HG02642 (cell line): ENCODE data around the gene INSRR.

Experiments used
- ATAC-seq: cut with Tn5 transposase; IDR thresholded peaks from one replicate; pipeline ENCODE4 v1.9.1; 2021; ENCODE audit warnings: mild to moderate bottlenecking; ENCODE audit not compliant: unreplicated experiment, poor library complexity

The INSRR gene

DNA sequence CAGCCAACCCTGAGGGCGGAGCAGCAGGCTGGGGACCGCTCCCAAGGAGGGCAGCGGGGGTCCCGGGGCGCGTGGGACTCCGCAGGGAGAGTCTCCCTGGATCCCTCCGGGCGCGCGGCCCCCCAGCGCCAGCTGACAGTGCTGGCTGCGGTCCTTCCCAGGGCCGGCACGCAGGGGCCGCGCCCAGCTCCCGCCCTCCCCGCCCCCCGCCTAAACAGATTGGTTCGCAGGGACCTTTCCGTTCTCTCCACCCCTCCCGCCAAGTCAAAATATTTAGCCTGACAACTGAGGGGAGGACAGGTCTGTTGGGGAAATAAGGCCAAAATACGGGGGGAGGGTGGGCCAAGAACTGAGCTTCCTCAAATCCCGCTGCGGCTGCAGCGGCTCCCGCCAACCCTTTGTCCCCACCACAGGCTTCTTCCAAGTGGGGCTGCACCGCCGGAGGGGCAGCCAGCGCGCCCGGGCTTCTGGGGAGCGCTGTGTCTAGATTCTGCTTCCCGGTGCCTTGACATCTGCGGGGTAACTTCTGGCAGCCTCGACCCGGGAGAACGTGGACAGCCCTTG lies at the start of gene INSRR:
TSS of gene INSRR (minus strand) at position 159 of the 564 bp plus-strand sequence. CDS start 496 bp downstream, outside the sequence.
- ATAC-seq: no peak

DNA sequence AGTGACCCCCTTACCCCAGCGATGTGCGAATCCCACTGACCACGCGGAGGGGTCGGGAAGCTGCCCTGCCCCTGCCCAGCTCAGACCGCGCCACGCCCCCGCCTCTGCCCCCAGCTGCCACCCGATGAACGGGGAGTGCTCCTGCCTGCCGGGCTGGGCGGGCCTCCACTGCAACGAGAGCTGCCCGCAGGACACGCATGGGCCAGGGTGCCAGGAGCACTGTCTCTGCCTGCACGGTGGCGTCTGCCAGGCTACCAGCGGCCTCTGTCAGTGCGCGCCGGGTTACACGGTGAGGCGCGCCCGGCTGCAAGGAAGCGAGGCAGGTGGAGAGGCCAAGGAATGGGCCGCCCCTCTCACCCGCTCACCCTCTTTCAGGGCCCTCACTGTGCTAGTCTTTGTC lies 49.6 kb upstream of the INSRR start:
- no peak for ATAC-seq

DNA sequence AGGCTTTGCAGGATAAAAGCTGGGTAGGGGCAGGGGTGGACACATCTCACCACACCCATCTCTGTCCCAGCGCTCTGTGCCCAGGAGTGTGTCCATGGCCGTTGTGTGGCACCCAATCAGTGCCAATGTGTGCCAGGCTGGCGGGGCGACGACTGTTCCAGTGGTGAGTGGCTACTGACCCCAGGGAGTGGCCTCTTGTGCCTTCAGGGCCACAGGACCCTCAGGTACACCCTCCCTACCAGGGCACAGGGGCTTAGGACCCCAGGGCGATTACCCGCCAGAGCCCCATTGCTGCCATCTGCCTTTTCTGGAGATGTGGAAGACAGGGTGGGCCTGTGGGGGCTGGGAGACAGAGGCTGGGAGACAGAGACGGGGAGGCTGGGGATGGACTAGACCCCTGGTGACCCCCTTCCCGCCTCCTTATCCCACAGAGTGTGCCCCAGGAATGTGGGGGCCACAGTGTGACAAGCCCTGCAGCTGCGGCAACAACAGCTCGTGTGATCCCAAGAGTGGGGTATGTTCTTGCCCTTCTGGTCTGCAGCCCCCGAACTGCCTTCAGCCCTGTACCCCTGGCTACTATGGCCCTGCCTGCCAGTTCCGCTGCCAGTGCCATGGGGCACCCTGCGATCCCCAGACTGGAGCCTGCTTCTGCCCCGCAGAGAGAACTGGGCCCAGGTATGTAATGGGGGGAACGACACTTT lies 47.4 kb upstream of the INSRR start:
- ATAC-seq: no peak

DNA sequence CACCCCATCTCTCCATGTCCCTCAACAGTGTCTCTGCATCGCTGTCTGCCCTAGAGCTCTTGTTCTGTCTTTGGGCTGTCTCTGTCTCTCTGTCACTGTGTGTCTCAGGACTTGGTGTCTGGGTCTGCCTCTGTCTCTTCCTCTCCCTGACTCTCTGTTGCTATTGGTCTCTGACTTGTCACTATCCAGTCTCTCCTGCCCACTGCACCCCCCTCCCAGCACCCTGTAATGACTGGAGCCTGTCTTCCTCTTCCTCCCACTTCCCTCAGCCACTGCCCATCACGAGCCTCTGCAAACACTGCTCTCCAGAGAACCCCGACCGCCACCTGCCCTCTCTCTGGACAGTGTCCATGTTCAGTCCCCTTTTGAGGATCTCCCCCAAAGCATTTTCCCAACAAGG lies 46.7 kb upstream of the INSRR start:
- no peak for ATAC-seq

DNA sequence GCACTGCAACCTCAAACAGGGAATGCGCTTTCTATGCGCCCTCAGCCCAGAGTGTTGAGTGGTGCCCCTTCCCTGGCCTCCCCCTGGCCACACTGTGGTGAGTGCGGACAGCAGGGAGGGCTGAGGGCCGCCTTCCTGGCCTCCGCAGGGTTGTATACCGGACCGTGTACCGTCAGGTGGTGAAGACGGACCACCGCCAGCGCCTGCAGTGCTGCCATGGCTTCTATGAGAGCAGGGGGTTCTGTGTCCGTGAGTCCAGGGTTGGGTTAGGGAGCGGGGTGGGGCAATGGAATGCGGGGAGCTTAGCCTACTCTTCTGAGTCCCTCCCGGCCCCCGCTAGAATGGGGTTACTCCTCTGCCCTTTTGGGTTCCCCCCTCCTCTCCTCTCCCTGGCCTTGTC lies 46.3 kb upstream of the INSRR start:
- no peak for ATAC-seq

DNA sequence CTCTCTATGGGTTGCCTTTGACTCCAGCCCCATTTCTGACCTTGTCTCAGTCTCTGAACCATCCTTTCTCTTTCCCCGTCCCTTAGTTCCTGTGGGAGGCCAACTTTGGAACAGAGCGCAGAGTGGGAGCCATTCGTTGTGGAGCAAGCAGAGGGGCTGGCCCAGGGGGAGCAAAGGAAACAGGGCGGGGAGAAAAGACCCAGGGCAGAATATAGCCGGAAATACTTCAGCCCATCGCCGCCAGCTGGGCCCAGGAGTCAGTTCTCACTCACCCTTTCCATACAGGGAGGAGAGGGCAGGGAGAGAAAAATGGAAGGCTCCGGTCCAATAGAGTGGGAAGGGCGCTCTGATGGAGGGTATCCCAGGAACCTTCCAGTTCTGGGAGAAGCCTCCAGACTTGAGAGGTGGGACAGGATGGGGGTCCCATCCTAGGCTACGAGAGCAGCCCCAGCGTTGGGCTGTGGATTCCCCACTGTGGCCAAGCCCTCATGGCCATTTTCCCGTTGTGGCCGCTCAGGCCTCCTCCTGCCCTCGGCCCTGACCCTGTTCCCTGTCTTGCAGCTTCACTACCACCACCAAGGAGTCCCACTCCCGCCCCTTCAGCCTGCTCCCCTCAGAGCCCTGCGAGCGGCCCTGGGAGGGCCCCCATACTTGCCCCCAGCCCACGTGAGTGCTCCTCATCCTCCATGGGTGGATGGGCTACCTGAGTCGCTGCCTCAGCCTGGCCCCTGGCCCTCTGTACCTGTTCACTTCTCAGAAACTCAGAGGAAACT lies 45.5 kb upstream of the INSRR start:
- ATAC-seq: no peak

DNA sequence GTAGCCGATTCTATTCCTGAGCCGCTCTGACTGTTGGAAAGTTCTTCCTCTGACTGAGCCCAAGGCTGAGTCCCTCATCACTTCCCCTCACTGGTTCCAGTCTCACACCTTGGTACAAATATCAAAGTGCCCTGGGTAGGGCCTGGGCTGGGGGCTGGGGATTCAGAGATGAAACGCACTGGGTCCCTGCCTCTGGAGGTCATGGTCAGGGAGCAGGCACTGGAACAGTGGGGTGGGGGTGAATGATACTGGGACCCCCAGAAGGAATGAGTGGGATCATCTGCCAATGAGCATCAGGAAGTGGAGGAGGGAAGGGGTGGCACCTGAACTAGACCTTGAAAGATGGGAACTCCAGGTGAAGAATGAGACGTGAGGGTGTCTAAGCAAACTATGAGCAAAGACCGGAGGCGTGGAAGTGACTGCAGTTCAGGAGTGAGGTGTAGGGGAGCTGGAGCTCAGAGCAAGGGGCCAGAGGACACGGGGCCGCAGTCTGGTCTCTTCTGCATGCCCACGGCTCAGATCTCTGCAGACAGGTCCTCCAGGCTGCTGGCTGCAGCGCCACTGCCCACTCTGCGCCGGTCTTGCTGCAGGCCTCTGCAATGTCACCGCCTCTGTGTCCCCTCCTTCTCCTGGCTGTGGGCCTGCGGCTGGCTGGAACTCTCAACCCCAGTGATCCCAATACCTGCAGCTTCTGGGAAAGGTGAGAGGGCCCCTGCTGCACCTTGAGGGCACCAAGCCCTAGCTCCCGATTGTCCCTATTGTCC lies 44.6 kb upstream of the INSRR start:
- ATAC-seq: no peak

DNA sequence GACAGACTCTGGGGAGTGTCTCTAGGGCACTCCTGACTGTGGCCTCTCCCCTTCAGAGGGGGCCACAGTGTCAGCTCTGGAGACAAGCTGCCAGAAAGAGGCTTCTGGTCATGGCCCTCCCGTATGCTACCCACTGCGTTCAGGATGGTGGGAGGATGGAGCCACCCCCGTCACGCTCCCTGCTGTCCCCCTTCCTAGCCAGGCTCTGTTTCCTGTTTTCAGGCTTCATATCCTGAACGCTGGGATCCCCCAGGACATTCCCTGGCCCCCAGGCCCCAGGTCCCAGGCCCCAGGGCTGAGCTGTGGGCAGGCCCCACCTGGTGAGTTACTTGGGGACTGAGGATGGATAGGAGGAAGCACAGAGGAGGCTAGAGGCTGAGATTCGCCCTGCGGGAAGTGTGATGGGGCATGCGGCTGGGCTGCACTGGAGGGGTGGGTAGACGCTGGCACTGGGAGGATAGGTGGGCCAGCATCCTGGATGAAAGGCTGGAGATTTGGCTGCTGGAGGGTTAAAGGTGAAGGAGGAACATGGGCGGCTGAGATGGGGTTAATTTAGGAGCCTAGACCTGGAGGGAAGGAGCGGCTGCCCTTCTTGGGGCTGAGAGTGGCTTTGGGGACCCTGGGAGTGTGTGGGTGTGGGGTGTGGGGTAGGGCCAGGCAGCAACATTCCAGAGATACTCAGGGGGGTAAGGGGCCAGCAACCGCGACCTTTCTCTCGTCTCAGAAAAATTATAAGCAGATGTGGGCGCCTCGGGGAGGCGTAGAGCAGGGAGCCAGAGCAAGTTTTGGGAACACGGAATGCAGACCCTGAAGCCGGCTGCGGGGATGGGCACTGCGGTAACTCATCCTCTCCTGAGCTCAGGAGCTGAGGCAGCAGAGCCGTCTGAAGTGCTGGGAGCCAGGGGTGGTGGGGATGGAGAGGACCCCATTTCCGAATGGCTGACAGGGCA lies 43.3 kb upstream of the INSRR start:
- no peak for ATAC-seq

DNA sequence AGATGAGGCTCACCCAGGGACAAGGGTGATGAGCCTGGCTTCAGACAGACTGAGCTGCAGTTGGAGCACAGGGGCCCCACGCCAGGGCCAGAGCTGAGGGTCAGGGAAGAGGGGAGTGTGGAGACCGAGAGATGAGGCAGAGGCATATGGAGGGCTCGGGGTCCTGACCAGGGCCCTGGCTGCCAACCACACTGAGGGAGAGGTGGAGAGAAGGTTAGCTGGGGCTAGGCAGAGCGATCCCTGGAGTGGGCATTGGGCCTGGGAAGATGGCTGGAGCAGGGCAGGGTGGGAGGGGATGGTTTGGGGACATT lies 42.6 kb upstream of the INSRR start:
- no peak for ATAC-seq

DNA sequence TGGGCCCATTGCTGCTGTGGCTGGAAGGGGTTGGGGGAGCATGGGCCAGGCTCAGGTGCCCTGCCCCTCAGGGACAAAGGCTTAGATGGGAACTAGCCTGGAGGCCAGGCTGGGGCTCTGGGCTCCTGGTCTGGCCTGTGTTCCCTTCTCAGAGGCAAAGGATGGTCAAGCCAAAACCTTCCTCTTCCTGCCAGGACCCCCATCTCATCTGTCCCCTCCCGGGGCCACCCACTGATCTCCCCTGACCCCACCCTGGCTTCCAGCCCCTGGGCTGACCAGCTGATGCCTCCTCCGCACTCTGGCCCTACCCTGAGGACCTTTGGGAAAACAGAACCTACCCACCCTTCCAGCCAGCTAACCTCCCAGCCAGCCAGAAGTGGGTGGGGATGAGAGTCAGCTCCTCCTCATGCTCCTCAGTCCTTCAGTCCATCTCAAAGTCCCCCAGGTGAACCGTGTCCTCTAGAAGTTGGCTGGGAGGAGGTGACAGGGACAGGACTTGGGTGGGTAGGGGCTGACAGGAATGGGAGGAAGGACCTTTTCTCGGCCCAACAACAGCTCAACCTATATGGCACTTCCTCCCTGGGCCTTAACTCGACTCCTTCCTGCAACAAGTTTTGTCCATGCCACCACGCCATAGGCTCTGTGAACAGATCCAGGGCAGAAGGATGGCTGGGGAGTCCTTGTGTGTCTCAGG lies 42.1 kb upstream of the INSRR start:
- ATAC-seq: no peak

DNA sequence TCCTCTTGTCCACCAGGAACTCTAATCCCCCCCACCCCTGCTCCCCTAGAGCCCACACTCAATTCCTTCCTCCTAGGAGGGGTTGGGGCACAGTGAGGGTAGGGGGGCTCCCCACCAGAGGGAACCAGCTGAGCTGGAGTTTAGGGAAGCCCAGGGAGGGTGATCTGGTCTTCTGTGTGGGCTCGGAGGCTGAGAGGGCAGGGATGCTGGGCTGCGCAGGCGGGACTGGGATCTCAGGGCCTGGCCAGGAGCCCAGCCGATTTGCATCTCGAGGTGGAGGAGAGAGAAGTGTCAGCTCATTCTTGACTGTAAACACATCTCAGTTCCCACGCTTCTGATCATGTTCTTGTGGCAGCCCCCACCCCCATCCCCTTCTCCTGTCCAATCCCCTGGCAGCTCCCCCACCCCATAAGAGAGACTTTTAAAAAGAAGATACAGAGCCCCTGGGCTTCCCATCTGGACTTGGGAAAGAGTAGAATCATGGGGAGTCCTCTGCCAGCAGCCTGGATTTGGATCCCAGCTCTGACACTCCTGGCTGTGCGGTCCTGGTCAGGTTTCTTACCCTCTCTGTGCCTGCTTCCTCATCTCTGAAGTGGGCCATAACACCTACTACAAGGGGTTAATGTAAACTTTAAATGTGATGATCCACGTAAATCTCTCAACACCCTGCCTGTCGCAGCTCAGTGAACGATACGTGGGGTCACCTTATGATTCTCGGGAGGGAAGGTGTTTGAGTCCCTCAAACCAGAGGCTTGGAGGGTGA lies 41.2 kb upstream of the INSRR start:
- no peak for ATAC-seq

DNA sequence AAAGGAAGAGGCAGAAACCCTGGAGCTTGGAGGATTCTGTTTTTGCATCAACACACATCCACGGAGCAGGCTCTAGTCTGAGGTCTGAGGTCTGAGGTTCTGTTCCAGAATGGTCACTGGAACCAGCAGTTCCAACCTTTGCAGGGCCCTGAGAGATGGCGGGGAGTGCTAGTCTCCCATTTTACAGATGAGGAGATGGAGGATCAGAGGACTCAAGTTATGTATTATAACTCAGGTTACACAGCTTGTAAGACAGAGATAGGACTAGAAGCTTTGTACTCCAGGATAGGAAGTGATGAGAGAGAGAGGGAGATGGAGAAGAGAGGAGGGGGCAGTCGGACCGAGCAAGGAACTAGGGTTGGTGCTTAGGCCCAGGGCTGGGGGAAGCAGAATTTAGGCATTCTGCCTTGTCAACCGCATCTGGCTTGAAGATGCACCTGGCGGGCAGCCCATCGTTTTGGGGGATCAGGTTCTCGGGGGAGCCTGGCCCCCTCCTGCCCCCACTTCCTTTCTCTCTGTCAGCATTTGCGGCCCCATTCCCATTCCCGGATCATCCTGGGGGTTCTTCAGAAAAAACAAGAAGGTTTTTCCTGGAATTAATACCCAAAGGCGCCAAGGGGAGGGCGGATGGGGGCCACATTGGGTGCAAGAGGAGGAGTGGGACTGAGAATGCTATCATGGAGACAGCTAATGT lies 40.2 kb upstream of the INSRR start:
- ATAC-seq: no peak

DNA sequence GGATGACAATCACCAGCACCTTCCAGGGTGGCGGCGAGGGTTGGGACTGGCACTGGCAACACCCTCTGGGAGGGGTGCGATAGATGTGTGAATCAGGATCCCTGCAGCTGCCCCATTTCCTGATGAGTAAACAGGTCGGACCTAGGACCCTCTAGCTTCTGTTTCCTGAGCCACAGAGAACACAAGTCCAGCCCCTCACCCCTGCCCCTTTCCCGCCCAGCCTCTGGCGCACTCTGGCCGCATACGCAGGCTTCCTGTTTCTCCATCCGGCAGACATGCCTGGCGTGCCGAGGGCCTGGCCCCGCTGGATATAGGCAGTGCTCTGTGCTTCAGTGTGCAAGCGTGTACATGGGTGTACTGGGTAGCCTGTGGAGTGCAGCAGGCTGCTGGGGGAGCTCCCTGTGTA lies 39.2 kb upstream of the INSRR start:
- no peak for ATAC-seq

DNA sequence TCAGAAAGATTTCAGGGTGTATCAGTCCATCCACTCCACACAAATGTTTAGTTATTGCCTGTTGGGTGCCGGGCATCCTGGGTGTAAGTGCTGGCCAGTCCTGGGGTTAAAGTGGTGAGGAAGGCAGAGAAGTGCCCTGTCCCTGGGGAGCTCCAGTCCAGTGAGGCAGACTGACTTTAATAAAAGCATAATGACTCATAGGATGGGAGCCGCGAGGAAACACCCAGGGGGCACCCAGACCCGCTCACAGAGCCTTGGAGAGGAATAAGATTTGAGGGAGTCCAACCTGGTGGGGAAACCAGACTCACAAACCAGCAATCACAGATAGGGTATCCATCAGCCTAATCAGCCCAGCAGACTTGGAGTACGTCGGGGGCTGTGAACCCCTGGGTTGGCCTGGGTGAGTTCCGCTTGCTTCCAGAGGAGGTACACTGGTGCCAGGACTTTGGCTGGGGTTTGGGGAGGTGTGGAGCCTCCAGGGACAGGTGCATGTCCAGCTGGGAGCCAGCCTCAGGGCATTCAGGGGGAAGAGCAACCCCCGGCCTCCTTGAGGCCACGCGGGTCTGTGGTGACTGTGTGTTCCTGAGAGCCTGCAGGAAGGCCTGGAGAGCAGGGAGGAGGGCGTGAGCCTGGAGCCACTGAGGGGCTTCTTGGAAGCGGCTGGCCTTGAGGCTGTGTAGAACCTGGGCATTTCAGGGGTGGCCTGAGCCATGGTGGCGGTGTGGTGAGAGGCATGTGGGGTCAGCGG lies 38.3 kb upstream of the INSRR start:
- ATAC-seq: no peak

DNA sequence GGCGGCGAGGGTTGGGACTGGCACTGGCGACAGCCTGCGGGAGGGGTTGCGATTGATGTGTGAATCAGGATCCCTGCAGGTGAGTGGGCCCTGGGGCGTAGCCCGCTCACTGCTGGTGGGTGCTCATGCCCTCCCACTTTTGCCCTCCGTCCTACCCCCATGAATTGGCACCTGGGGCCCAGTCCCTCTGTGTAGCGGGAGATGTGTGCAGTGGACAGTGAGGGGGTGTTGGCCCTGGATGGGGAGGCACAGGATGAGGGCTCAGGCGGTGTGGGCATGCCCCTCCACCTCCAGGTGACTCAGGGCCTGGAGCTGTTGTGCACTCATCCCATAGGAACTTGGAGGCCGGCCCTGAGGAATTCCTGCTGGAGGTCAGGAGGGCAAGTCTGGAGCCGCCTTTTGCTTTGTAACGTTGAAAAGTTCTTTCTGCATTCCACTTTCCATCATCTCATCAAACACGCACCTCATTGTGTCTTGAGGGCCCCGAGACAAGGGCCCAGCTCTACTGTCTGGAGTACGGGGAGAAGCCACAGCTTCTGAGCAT lies 37.6 kb upstream of the INSRR start:
- ATAC-seq: no peak

DNA sequence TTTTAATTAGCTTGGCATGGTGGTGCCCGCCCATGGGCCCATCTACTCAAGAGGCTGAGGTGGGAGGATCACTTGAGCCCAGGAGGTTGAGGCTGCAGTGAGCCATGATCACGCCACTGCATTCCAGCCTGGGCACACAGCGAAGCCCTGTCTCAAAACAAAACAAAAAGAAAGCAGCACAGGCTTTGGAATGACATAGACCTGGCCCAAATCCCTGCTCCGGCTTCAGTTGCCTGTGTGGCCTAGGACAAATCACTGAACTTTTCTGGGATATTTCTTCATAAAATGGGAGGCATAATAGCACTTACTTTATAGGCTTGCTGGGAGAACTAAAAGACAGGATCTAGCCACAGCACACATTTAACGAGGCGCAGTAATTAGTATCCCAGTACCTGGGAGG lies 37.0 kb upstream of the INSRR start:
- ATAC-seq: no peak

DNA sequence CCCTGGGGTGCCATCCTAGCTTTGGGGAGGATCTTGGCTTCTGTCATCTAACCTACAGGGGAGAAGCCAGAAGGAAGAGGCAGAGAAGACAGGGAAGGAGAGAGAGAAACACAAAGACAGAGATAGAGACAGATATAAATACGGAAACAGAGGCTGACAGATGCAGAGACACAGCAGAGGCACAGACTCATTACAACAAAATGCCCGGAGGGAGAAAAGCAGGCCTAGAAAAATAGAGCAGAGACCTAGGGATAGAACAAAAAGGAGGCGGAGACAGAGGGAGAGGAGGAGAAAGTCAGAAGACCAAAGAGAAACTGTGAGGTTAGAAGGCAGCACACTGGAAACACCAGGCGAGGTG lies 36.5 kb upstream of the INSRR start:
- no peak for ATAC-seq
